GM12892 (cell line): ENCODE results near the gene KRT15. TPM values are rescaled to one million over a fixed set of nuclear protein-coding genes. Genes with fewer than 3 reads are reported as not detected.

Source experiments
- DNase-seq: peaks from one replicate; pipeline ENCODE4 v3.0.0; 2011; ENCODE audit not compliant: insufficient read length
- FAIRE-seq: peaks from 2 replicates; lab custom pipeline; 2011; peaks lifted over from hg19 to GRCh38; lab: Jason Lieb, UNC
- POLR2A ChIP-seq: IDR thresholded peaks from 2 replicates; pipeline ENCODE4 v1.6.1; 2011; ENCODE audit warnings: low read depth, low read length, control low read depth
- POLR2AphosphoS5 ChIP-seq: IDR thresholded peaks from 2 replicates; pipeline ENCODE4 v1.6.1; 2011; ENCODE audit warnings: low read depth, low read length, control low read depth
- TAF1 ChIP-seq: IDR thresholded peaks from 2 replicates; pipeline ENCODE4 v1.6.1; 2011; ENCODE audit warnings: low read depth, mild to moderate bottlenecking, control low read depth, low read length, borderline replicate concordance
- polyA plus RNA-seq: library from polyadenylated mRNA; unstranded; fragments of >200 nt; gene quantifications from one replicate; pipeline ENCODE4 v1.2.1, GENCODE V29; 2012; ENCODE audit warnings: missing spikeins, inconsistent platforms; ENCODE audit not compliant: missing spikeins

The KRT15 gene
- not detected for polyA plus RNA-seq

- FAIRE-seq: no peak
- TF ChIP-seq POLR2A: no peak
- TF ChIP-seq TAF1: no peak
- no peak for TF ChIP-seq POLR2AphosphoS5
- DNase-seq: no peak
These were observed at the start of gene KRT15 for GRCh38 chr17:41518789-41519449. TSS of gene KRT15 (minus strand) at chr17:41518890. CDS start at chr17:41518827, 63 bp downstream.

GRCh38 chr17:41567317-41567716 lies 48.6 kb upstream of the KRT15 start:
- no peak for FAIRE-seq
- DNase-seq: no peak
- TF ChIP-seq POLR2AphosphoS5: no peak
- TF ChIP-seq TAF1: no peak
- no peak for TF ChIP-seq POLR2A

GRCh38 chr17:41565338-41565737 lies 46.6 kb upstream of the KRT15 start:
- FAIRE-seq: no peak
- DNase-seq: no peak
- no peak for TF ChIP-seq TAF1
- no peak for TF ChIP-seq POLR2AphosphoS5
- TF ChIP-seq POLR2A: no peak

GRCh38 chr17:41563607-41564170 lies 45.0 kb upstream of the KRT15 start:
- TF ChIP-seq POLR2A (no peak), TAF1 (no peak), POLR2AphosphoS5 (no peak)
- DNase-seq: no peak
- no peak for FAIRE-seq

GRCh38 chr17:41561554-41561953 lies 42.9 kb upstream of the KRT15 start:
- FAIRE-seq (no peak), DNase-seq (no peak)
- TF ChIP-seq TAF1 (no peak), POLR2A (no peak), POLR2AphosphoS5 (no peak)

GRCh38 chr17:41559548-41559947 lies 40.9 kb upstream of the KRT15 start:
- DNase-seq (no peak), FAIRE-seq (no peak)
- no peak for TF ChIP-seq POLR2A
- TF ChIP-seq POLR2AphosphoS5: no peak
- no peak for TF ChIP-seq TAF1

GRCh38 chr17:41556931-41557330 lies 38.2 kb upstream of the KRT15 start:
- FAIRE-seq (no peak), DNase-seq (no peak)
- no peak for TF ChIP-seq TAF1
- TF ChIP-seq POLR2AphosphoS5: no peak
- TF ChIP-seq POLR2A: no peak

GRCh38 chr17:41556306-41556705 lies 37.6 kb upstream of the KRT15 start:
- TF ChIP-seq TAF1 (no peak), POLR2AphosphoS5 (no peak)
- DNase-seq (no peak), FAIRE-seq (no peak)

- DNase-seq (no peak), FAIRE-seq (no peak)
- TF ChIP-seq TAF1 (no peak), POLR2A (no peak), POLR2AphosphoS5 (no peak)
These were observed 36.6 kb upstream of the KRT15 start for GRCh38 chr17:41555105-41555887.

- no peak for TF ChIP-seq TAF1
- TF ChIP-seq POLR2A: no peak
- TF ChIP-seq POLR2AphosphoS5: no peak
- DNase-seq (no peak), FAIRE-seq (no peak)
These were observed 35.4 kb upstream of the KRT15 start for GRCh38 chr17:41553987-41554680.

GRCh38 chr17:41553176-41553575 lies 34.5 kb upstream of the KRT15 start:
- no peak for DNase-seq
- FAIRE-seq: no peak
- no peak for TF ChIP-seq POLR2A
- no peak for TF ChIP-seq POLR2AphosphoS5
- TF ChIP-seq TAF1: no peak
